ENCODE measurements around the gene USF2. TPM values are rescaled to one million over a fixed set of nuclear protein-coding genes. Genes with fewer than 3 reads are reported as not detected.
A peak's percentile ranks its signal among the peaks of the same experiment; 100 is the strongest.

USF2 gene
- polyA plus RNA-seq, 2 of the 4 experiments (the other 2 are of a cell fraction), result 118 to 141 TPM

- Histone ChIP-seq H3K9me3 (no peaks in the 10 kb centered on the region), H3K4me1 (no peaks in the 10 kb centered on the region), H3K27ac (no peak overlapping the region), H3K4me2 (no peak overlapping the region), H3K4me3 (no peak overlapping the region)
- ChIA-PET CTCF (interaction anchor here (1.7 to 4.4 kb wide), 3 partner anchors 18 to 21 kb away, joined by 6 to 27 read pairs (median 14); no protein-coding TSS in a partner anchor), POLR2A (no interaction called here)
- DNase-seq (ENCODE audit: low read depth in 1 of 2, low spot score in 1 of 2) (no peak), FAIRE-seq (no peak), ATAC-seq (0 out of 6 replicates have a peak, but pooled peaks of 1 of the 2 experiments have one; percentile 8)
- TF ChIP-seq MAFK (IDR thresholded peaks at IDR 0.05; ENCODE audit: partially characterized antibody) (peak; percentile 87), SREBF2 (IDR thresholded peaks at IDR 0.05) (no peak)
- 48% methylated on average over 20 of the region's 20 CpGs for WGBS (ENCODE audit: missing lambda C conversion rate)
These were observed 21.8 kb downstream of the USF2 start for GRCh38 chr19:35290381-35291127.

DNA sequence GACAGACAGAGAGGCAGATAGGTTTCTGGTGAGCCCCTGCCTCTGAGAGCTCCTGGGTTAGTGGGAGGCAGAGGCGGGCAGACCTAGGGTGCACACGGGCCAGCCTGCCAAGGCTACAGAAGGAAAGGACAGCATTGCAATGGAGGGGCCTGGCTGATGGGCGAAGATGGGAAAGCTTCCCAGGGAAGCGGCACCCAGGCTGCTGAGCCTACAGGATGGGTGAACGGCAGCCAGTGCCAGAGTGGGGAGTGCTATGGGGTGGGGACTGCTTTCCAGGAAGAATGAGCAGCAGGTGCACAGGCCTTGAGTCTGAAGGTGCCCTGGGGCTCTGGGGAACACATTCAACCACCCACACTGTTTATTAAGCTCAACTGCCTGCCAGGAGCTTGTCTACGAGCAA, 22.5 kb downstream of the USF2 start:
- ChIA-PET POLR2A (no interaction called here), CTCF (interaction anchor here (0.5 to 4.4 kb wide), 4 partner anchors 17 to 558 kb away, joined by 3 to 27 read pairs (median 10); no protein-coding TSS in a partner anchor)
- no peak overlapping the region for H3K27ac ChIP-seq
- no peak for TF ChIP-seq POLR2AphosphoS2 (conservative IDR thresholded peaks at IDR 0.05; ENCODE audit: low read length)
- no peak for TF ChIP-seq JUN (IDR thresholded peaks at IDR 0.05)
- TF ChIP-seq POLR2A (IDR thresholded peaks at IDR 0.05; ENCODE audit: low read length), result no peak
- TF ChIP-seq JUNB (IDR thresholded peaks at IDR 0.05), result no peak
- TF ChIP-seq E2F6 (IDR thresholded peaks at IDR 0.05; ENCODE audit: borderline replicate concordance, low read depth), result no peak
- TF ChIP-seq NR3C1 (IDR thresholded peaks at IDR 0.05), result no peak
- TF ChIP-seq RARB (CRISPR knock-in tag; IDR thresholded peaks at IDR 0.05), result no peak
- no peak for TF ChIP-seq CBX8 (IDR thresholded peaks at IDR 0.05)
- TF ChIP-seq, protein P1, sequence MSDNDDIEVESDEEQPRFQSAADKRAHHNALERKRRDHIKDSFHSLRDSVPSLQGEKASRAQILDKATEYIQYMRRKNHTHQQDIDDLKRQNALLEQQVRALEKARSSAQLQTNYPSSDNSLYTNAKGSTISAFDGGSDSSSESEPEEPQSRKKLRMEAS (IDR thresholded peaks at IDR 0.05), result no peak
- no peak for TF ChIP-seq NFE2L2 (conservative IDR thresholded peaks at IDR 0.05; ENCODE audit: low read length)
- no peak for TF ChIP-seq RCOR1 (IDR thresholded peaks at IDR 0.05; ENCODE audit: low read depth, low read length)
- no peak for TF ChIP-seq SREBF2 (IDR thresholded peaks at IDR 0.05)
- TF ChIP-seq CHD4 (IDR thresholded peaks at IDR 0.05; ENCODE audit: borderline replicate concordance), result no peak
- no peak for TF ChIP-seq HEYL (CRISPR knock-in tag; IDR thresholded peaks at IDR 0.05)
- no peak overlapping the region for H3K4me3 ChIP-seq
- H3K4me2 ChIP-seq, result no peak overlapping the region
- no peaks in the 10 kb centered on the region for H3K4me1 ChIP-seq
- ATAC-seq, result no peak; a peak in 1 of 6 replicates
- FAIRE-seq, result no peak
- WGBS (ENCODE audit: missing lambda C conversion rate), result 41% methylated on average over 6 of the region's 6 CpGs
- no peaks in the 10 kb centered on the region for H3K9me3 ChIP-seq
- DNase-seq (ENCODE audit: low read depth in 1 of 2, low spot score in 1 of 2), result no peak

GRCh38 chr19:35291916-35292315, 23.2 kb downstream of the USF2 start, which contains the start of gene MAG:
MAG (plus strand) TSS chr19:35292161; CDS start chr19:35295409, 3,248 bp downstream.
- ChIA-PET CTCF (interaction anchor here (1.1 to 4.4 kb wide), 3 partner anchors 10 to 22 kb away, joined by 3 to 27 read pairs (median 14); partner anchors contain the start of gene HAMP), POLR2A (no interaction called here)
- Histone ChIP-seq H3K9me3 (no peaks in the 10 kb centered on the region), H3K4me1 (no peaks in the 10 kb centered on the region), H3K4me2 (no peak within 1 kb of the TSS), H3K4me3 (no peak within 1 kb of the TSS), H3K27ac (no peak within 1 kb of the TSS)
- ATAC-seq (no peak), DNase-seq (ENCODE audit: low read depth in 1 of 2, low spot score in 1 of 2) (no peak), FAIRE-seq (no peak)
- WGBS (ENCODE audit: missing lambda C conversion rate), result 25% methylated on average over 11 of the region's 12 CpGs
- TF ChIP-seq, protein P2, sequence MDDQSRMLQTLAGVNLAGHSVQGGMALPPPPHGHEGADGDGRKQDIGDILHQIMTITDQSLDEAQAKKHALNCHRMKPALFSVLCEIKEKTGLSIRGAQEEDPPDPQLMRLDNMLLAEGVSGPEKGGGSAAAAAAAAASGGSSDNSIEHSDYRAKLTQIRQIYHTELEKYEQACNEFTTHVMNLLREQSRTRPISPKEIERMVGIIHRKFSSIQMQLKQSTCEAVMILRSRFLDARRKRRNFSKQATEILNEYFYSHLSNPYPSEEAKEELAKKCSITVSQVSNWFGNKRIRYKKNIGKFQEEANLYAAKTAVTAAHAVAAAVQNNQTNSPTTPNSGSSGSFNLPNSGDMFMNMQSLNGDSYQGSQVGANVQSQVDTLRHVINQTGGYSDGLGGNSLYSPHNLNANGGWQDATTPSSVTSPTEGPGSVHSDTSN (IDR thresholded peaks at IDR 0.05), result no peak
- no peak for TF ChIP-seq ESRRA (IDR thresholded peaks at IDR 0.05; ENCODE audit: borderline replicate concordance, low read length)
- TF ChIP-seq, protein P3, sequence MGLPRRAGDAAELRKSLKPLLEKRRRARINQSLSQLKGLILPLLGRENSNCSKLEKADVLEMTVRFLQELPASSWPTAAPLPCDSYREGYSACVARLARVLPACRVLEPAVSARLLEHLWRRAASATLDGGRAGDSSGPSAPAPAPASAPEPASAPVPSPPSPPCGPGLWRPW (IDR thresholded peaks at IDR 0.05), result no peak

Data from A549 (cell line).